Retinal pigment epithelial cell (primary cell): Measurements from ENCODE around the gene DNAAF1.

ENCODE experiments used
- DNase-seq: peaks from one replicate; pipeline ENCODE4 v3.0.0-alpha.2; 2010; ENCODE audit warnings: low read depth
- H3K4me3 ChIP-seq: 2 replicates; pipeline ENCODE4 v1.5.1; 2011; ENCODE audit warnings: mild to moderate bottlenecking, low read length, control low read depth, moderate library complexity
- CTCF ChIP-seq: conservative IDR thresholded peaks from 2 replicates; pipeline ENCODE4 v1.5.1; 2011; ENCODE audit warnings: low read depth, low read length, control low read depth, inconsistent platforms

DNAAF1 gene

GRCh38 chr16:84220851-84221250 is 75.7 kb downstream of the DNAAF1 start:
- TF ChIP-seq CTCF, result no peak
- H3K4me3 ChIP-seq, result no peak overlapping the region
- no peak for DNase-seq

- no peak overlapping the region for H3K4me3 ChIP-seq
- DNase-seq, result no peak
- no peak for TF ChIP-seq CTCF
Measured at GRCh38 chr16:84223456-84223855, 78.3 kb downstream of the DNAAF1 start.

GRCh38 chr16:84224554-84224953 is 79.4 kb downstream of the DNAAF1 start:
- no peak overlapping the region for H3K4me3 ChIP-seq
- TF ChIP-seq CTCF, result no peak
- DNase-seq, result no peak

- TF ChIP-seq CTCF, result no peak
- no peak overlapping the region for H3K4me3 ChIP-seq
- no peak for DNase-seq
Measured at GRCh38 chr16:84225126-84225525, 80.0 kb downstream of the DNAAF1 start.

- no peak for TF ChIP-seq CTCF
- no peak overlapping the region for H3K4me3 ChIP-seq
- no peak for DNase-seq
Measured at GRCh38 chr16:84225571-84225970, 80.5 kb downstream of the DNAAF1 start.

GRCh38 chr16:84226026-84226425 is 80.9 kb downstream of the DNAAF1 start:
- no peak overlapping the region for H3K4me3 ChIP-seq
- TF ChIP-seq CTCF, result no peak
- no peak for DNase-seq
